ENCODE data around the gene EMC7. TPM values are rescaled to one million over a fixed set of nuclear protein-coding genes. Genes with fewer than 3 reads are reported as not detected.

EMC7 gene
- total RNA-seq, 1 experiment from 2014 or later: 38.7 TPM

GRCh38 chr15:34059946-34060345, 41.7 kb downstream of the EMC7 start:
- POLR2A ChIA-PET: no interaction called here
- ATAC-seq: no peak

More at GRCh38 chr15:34059946-34060345, 41.7 kb downstream of the EMC7 start:
- Histone ChIP-seq H2AFZ (ENCODE audit: low read depth, low read length, poor library complexity, severe bottlenecking) (no peak overlapping the region), H3K4me3 (replicated peaks in 1 of 2; ENCODE audit: low read depth in 1 of 2, low read length in 2 of 2) (no peak overlapping the region), H3K9ac (ENCODE audit: low read length) (no peak overlapping the region), H3K27me3 (ENCODE audit: insufficient read depth, low read length) (no peaks in the 10 kb centered on the region), H3K27ac (ENCODE audit: low read depth, low read length) (no peak overlapping the region), H3K79me2 (ENCODE audit: insufficient read depth, low read length) (no peaks in the 10 kb centered on the region), H3K36me3 (ENCODE audit: control insufficient read depth in 1 of 2, insufficient read depth in 2 of 2, low read length in 2 of 2) (no peaks in the 10 kb centered on the region), H3K4me1 (ENCODE audit: control insufficient read depth in 1 of 2, insufficient read depth in 2 of 2, low read length in 2 of 2) (no peaks in the 10 kb centered on the region), H3K4me2 (ENCODE audit: low read length) (no peak overlapping the region), H3K9me2 (ENCODE audit: insufficient read depth) (no peaks in the 10 kb centered on the region), H4K20me1 (ENCODE audit: insufficient read depth) (no peaks in the 10 kb centered on the region), H3K9me3 (ENCODE audit: control insufficient read depth in 1 of 2, insufficient read depth in 1 of 2, low read depth in 1 of 2, low read length in 2 of 2) (no peaks in the 10 kb centered on the region)
- DNase-seq (ENCODE audit: low read depth, low spot score): no peak
- no TSS peak for BruUV-seq (replicated peaks)
- ChIA-PET CTCF (interaction anchor here (1.1 to 2.9 kb wide), 2 partner anchors 10 to 150 kb away, joined by 3 to 13 read pairs; partner anchors contain the start of gene KATNBL1), RAD21 (ENCODE audit: low non-redundant PET in 1 of 2, low total read pairs in 2 of 2, uncharacterized antibody in 2 of 2, unreplicated experiment in 2 of 2) (no interaction called here)
- intact Hi-C loops (cut with micrococcal nuclease): loop anchor here (5.0 to 10.0 kb wide), 2 partner anchors 305 to 862 kb away; partner anchors contain the start of gene LPCAT4
- no peak for TF ChIP-seq CEBPB (IDR thresholded peaks at IDR 0.05; ENCODE audit: low read depth)
- no peak for TF ChIP-seq ZBTB33 (IDR thresholded peaks at IDR 0.05; ENCODE audit: extremely low read depth, insufficient replicate concordance, low read length)
- TF ChIP-seq SP1 (IDR thresholded peaks at IDR 0.05; ENCODE audit: low read depth): no peak
- no peak for TF ChIP-seq EZH2phosphoT487 (IDR thresholded peaks at IDR 0.05; ENCODE audit: borderline replicate concordance)
- no peak for TF ChIP-seq JUND (IDR thresholded peaks at IDR 0.05)
- no peak for TF ChIP-seq YY1 (IDR thresholded peaks at IDR 0.05; ENCODE audit: extremely low read depth, insufficient replicate concordance, low read depth, low read length)
- TF ChIP-seq ZNF274 (IDR thresholded peaks at IDR 0.05; ENCODE audit: low read depth, low read length): no peak
- TF ChIP-seq POLR2A (IDR thresholded peaks at IDR 0.05; ENCODE audit: borderline replicate concordance, extremely low read depth, insufficient read depth, insufficient read length): no peak
- TF ChIP-seq ELF1 (IDR thresholded peaks at IDR 0.05; ENCODE audit: borderline replicate concordance, low read depth): no peak
- TF ChIP-seq EGR1 (IDR thresholded peaks at IDR 0.05; ENCODE audit: low read depth): no peak
- no peak for TF ChIP-seq ATF3 (IDR thresholded peaks at IDR 0.05)
- no peak for TF ChIP-seq CBX3 (IDR thresholded peaks at IDR 0.05; ENCODE audit: low read depth)
- no peak for TF ChIP-seq TCF7L2 (IDR thresholded peaks at IDR 0.05; ENCODE audit: borderline replicate concordance, extremely low read depth, insufficient read depth, insufficient read length)
- TF ChIP-seq REST (IDR thresholded peaks at IDR 0.05; ENCODE audit: low read depth): no peak
- TF ChIP-seq SRF (IDR thresholded peaks at IDR 0.05; ENCODE audit: low read depth): no peak
- no peak for TF ChIP-seq SIN3A (IDR thresholded peaks at IDR 0.05; ENCODE audit: low read depth)
- no peak for TF ChIP-seq FOSL1 (IDR thresholded peaks at IDR 0.05; ENCODE audit: low read depth)
- TF ChIP-seq CTCF (IDR thresholded peaks at IDR 0.05 in 2 of 3, conservative IDR thresholded peaks at IDR 0.05 in 1 of 3; ENCODE audit: borderline replicate concordance in 1 of 3, insufficient read depth in 1 of 3, low read depth in 2 of 3, low read length in 2 of 3): no peak
- TF ChIP-seq RAD21 (IDR thresholded peaks at IDR 0.05; ENCODE audit: low read depth): no peak
- no peak for TF ChIP-seq ZFX (IDR thresholded peaks at IDR 0.05)
